Body of pancreas (tissue), 4 donors: Measurements from ENCODE around the gene DCLRE1B. TPM values are rescaled to one million over a fixed set of nuclear protein-coding genes. Genes with fewer than 3 reads are reported as not detected.

Experiments
- ATAC-seq: fragments of 150-250 bp; one replicate; pipeline ENCODE4 v1.9.1; 2016
- DNase-seq, 4 donors: peaks; one replicate each; pipeline ENCODE4 v3.0.0-alpha.2; 2019
- H3K27ac ChIP-seq, 4 donors: fragments of 200-600 bp; sonication (generic); 1 replicate in 3 of 4; 2 replicates in 1 of 4; pipeline versions ENCODE4 v1.5.1 to v1.6.1; 2016 to 2019; ENCODE audit warnings: mild to moderate bottlenecking in 1 of 4, mixed read lengths in 1 of 4, moderate library complexity in 1 of 4
- H3K27me3 ChIP-seq, 2 donors: fragments of 200-600 bp; sonication (generic); one replicate each; pipeline ENCODE4 v1.6.0; 2016; ENCODE audit warnings: mild to moderate bottlenecking in 1 of 2
- H3K36me3 ChIP-seq, 2 donors: fragments of 200-600 bp; sonication (generic); replicated peaks in 1 of 2; 2 replicates each; pipeline ENCODE4 v1.5.1; 2016; ENCODE audit warnings: low read depth in 2 of 2; ENCODE audit not compliant: insufficient read depth in 1 of 2
- H3K4me1 ChIP-seq: fragments of 200-600 bp; sonication (generic); one replicate; pipeline ENCODE4 v1.6.0; 2016
- H3K4me3 ChIP-seq, 2 donors: fragments of 200-600 bp; sonication (generic); 1 replicate in 1 of 2; 2 replicates in 1 of 2; pipeline ENCODE4 v1.5.1; 2016 to 2019
- H3K9me3 ChIP-seq, 3 donors: fragments of 200-600 bp; sonication (generic); 1 replicate in 2 of 3; 2 replicates in 1 of 3; pipeline ENCODE4 v1.5.1; 2016
- CTCF ChIP-seq, 7 experiments: fragments of 450-650 bp in 4 of 7; fragments of 200-600 bp in 3 of 7; sonication (generic) in 3 of 7; IDR thresholded peaks; one replicate each; pipeline ENCODE4 v1.5.1; 2016 to 2019; ENCODE audit warnings: antibody characterized with exemption in 7 of 7
- POLR2A ChIP-seq, 3 donors: fragments of 450-650 bp; IDR thresholded peaks; one replicate each; pipeline ENCODE4 v1.6.1; 2016; ENCODE audit warnings: antibody characterized with exemption in 3 of 3, mild to moderate bottlenecking in 2 of 3
- WGBS, 2 donors: methylation state at CpG; one replicate each; pipeline ENCODE4 v1.1.5; 2017; 5-methylcytosine and 5-hydroxymethylcytosine counted together
- intact Hi-C: fragments of 100-400 bp; cut with DNase I; formaldehyde crosslinking; loops from one replicate; pipeline ENCODE4 v1.15.1; 2023
- total RNA-seq, 2 donors: library from RNA; depleted of rRNA; stranded (reverse); fragments of >200 nt; gene quantifications; one replicate each; pipeline ENCODE4 v1.1.0, GENCODE V29; 2016

The DCLRE1B gene
- total RNA-seq, 2 donors from 2014 or later: 1.3 to 2.1 TPM

GRCh38 chr1:113942527-113942926 is 37.4 kb downstream of the DCLRE1B start:
- intact Hi-C loops: no loop called here
- Histone ChIP-seq H3K27me3 (no peaks in the 10 kb centered on the region), H3K9me3 (no peaks in the 10 kb centered on the region), H3K27ac (no peak overlapping the region), H3K4me1 (peaks cover 37% of the 10 kb centered on the region), H3K4me3 (no peak overlapping the region), H3K36me3 (no peaks in the 10 kb centered on the region)
- TF ChIP-seq POLR2A (IDR thresholded peaks at IDR 0.05): no peak
- no peak for DNase-seq
- ATAC-seq: no peak

GRCh38 chr1:113943028-113943811 is 38.1 kb downstream of the DCLRE1B start:
- H3K4me1 ChIP-seq: peaks cover 37% of the 10 kb centered on the region
- H3K9me3 ChIP-seq: no peaks in the 10 kb centered on the region
- ATAC-seq (no peak), DNase-seq (no peak)
- intact Hi-C loops: no loop called here
- H3K4me3 ChIP-seq: no peak overlapping the region
- H3K36me3 ChIP-seq: no peaks in the 10 kb centered on the region
- no peaks in the 10 kb centered on the region for H3K27me3 ChIP-seq
- no peak for TF ChIP-seq POLR2A (IDR thresholded peaks at IDR 0.05)
- no peak overlapping the region for H3K27ac ChIP-seq

GRCh38 chr1:113945329-113945728 is 40.2 kb downstream of the DCLRE1B start:
- no peak for ATAC-seq
- no peak for TF ChIP-seq CTCF (IDR thresholded peaks at IDR 0.05)
- no peak for TF ChIP-seq POLR2A (IDR thresholded peaks at IDR 0.05)
- DNase-seq: no peak
- 97% methylated on average over 1 of the region's 1 CpG for WGBS, 2 donors
- Histone ChIP-seq H3K36me3 (no peaks in the 10 kb centered on the region), H3K27ac (no peak overlapping the region), H3K4me3 (no peak overlapping the region), H3K27me3 (no peaks in the 10 kb centered on the region), H3K9me3 (no peaks in the 10 kb centered on the region), H3K4me1 (peaks cover 45% of the 10 kb centered on the region)
- intact Hi-C loops: no loop called here

- DNase-seq: no peak
- H3K9me3 ChIP-seq: no peaks in the 10 kb centered on the region
- H3K27ac ChIP-seq: no peak overlapping the region
- H3K4me1 ChIP-seq: peaks cover 45% of the 10 kb centered on the region
- no peak for ATAC-seq
- TF ChIP-seq CTCF (IDR thresholded peaks at IDR 0.05) (no peak), POLR2A (IDR thresholded peaks at IDR 0.05) (no peak)
- no peak overlapping the region for H3K4me3 ChIP-seq
- no peaks in the 10 kb centered on the region for H3K36me3 ChIP-seq
- 73 to 76% methylated on average over 1 of the region's 1 CpG for WGBS, 2 donors
- H3K27me3 ChIP-seq: no peaks in the 10 kb centered on the region
- intact Hi-C loops: no loop called here
Measured at GRCh38 chr1:113946112-113946511, 41.0 kb downstream of the DCLRE1B start.

- TF ChIP-seq CTCF (IDR thresholded peaks at IDR 0.05): no peak
- TF ChIP-seq POLR2A (IDR thresholded peaks at IDR 0.05): no peak
- intact Hi-C loops: no loop called here
- WGBS, 2 donors: 34 to 42% methylated on average over 3 of the region's 3 CpGs
- Histone ChIP-seq H3K9me3 (no peaks in the 10 kb centered on the region), H3K4me1 (peaks cover 49% of the 10 kb centered on the region), H3K4me3 (no peak overlapping the region), H3K27ac (peak overlapping the region in 2 of 4 donors; percentile 39 to 60), H3K27me3 (no peaks in the 10 kb centered on the region), H3K36me3 (no peaks in the 10 kb centered on the region)
- no peak for ATAC-seq
- DNase-seq: no peak
Measured at GRCh38 chr1:113946678-113947387, 41.7 kb downstream of the DCLRE1B start.
